NCI-H748 (cell line): ENCODE results near the gene CNRIP1.

Experiments
- DNase-seq: peaks from one replicate; lab custom pipeline; 2025; ENCODE audit not compliant: unreplicated experiment; lab: John Stamatoyannopoulos, UW

Gene CNRIP1

GRCh38 chr2:68251855-68252399, 67.8 kb downstream of the CNRIP1 start:
- peak; percentile 43 for DNase-seq

GRCh38 chr2:68251187-68251854, 68.4 kb downstream of the CNRIP1 start:
- DNase-seq, result peak; percentile 82

DNA sequence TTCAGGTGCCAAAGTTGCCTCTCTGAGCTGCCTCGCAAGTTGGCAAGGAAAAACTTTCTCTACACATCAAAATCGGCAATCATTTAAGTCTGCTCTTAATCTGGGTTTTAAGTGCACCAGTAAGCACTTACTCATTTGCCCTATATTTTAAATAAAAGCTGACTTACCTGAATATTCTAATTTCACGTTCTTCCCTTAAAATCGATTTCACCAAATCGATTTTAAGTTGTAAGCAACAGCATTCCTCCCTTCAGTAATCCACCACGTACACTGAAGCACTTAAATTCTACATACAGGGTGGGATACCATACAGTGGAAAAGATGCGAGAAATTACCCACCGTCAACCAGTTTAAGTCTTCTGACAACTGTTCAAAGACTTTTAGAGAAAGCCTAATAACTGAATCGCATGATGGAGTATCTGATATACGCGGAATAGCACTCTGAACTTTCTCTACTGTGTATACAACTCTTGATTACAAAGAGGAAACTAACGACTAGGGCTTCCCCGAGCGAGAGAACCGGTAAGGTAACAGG, 69.0 kb downstream of the CNRIP1 start:
- DNase-seq, result no peak

- no peak for DNase-seq
Observed at GRCh38 chr2:68250196-68250595, 69.6 kb downstream of the CNRIP1 start.

- DNase-seq, result no peak
Observed at GRCh38 chr2:68248806-68249205, 70.9 kb downstream of the CNRIP1 start.

- DNase-seq, result no peak
Observed at GRCh38 chr2:68248361-68248760, 71.4 kb downstream of the CNRIP1 start.

- DNase-seq, result no peak
Observed at GRCh38 chr2:68246396-68246795, 73.4 kb downstream of the CNRIP1 start.

- no peak for DNase-seq
Observed at GRCh38 chr2:68245672-68246071, 74.1 kb downstream of the CNRIP1 start.

GRCh38 chr2:68245066-68245465, 74.7 kb downstream of the CNRIP1 start:
- no peak for DNase-seq

- DNase-seq, result no peak
Observed at GRCh38 chr2:68244456-68244855, 75.3 kb downstream of the CNRIP1 start.
